ENCODE measurements around the gene GRIN2A. TPM values are rescaled to one million over a fixed set of nuclear protein-coding genes. Genes with fewer than 3 reads are reported as not detected.

Gene GRIN2A
- total and polyA plus RNA-seq, 5 donors from 2014 or later: not detected

GRCh38 chr16:9787717-9788116 lies 394.5 kb downstream of the GRIN2A start:
- H3K27me3 Mint-ChIP-seq: no peaks in the 10 kb centered on the region
- Histone ChIP-seq H3K27me3 (ENCODE audit: control insufficient read depth, insufficient read depth, low read length) (no peaks in the 10 kb centered on the region), H3K4me3 (ENCODE audit: low read depth, low read length) (no peak overlapping the region), H3K4me1 (ENCODE audit: control insufficient read depth, insufficient read depth, low read length, poor library complexity, severe bottlenecking) (no peaks in the 10 kb centered on the region), H3K27ac (ENCODE audit: insufficient read depth, low read length, poor library complexity, severe bottlenecking) (no peak overlapping the region), H3K9me3 (ENCODE audit: control insufficient read depth in 2 of 2, low read length in 2 of 2) (no peaks in the 10 kb centered on the region), H3K36me3 (ENCODE audit: control insufficient read depth, insufficient read depth, low read length) (no peaks in the 10 kb centered on the region)
- ATAC-seq (ENCODE audit: low read depth in 2 of 2): no peak
- no peak overlapping the region for H3K27ac Mint-ChIP-seq
- no peaks in the 10 kb centered on the region for H3K4me1 Mint-ChIP-seq
- H3K36me3 Mint-ChIP-seq: no peaks in the 10 kb centered on the region
- DNase-seq: no peak
- H3K4me3 Mint-ChIP-seq: no peak overlapping the region
- peaks cover 0 to 4% (median 0%) of the 10 kb centered on the region in 7 donors for H3K9me3 Mint-ChIP-seq

GRCh38 chr16:9780831-9781230 lies 401.4 kb downstream of the GRIN2A start:
- no peaks in the 10 kb centered on the region for H3K27me3 ChIP-seq (ENCODE audit: control insufficient read depth, insufficient read depth, low read length)
- H3K9me3 ChIP-seq (ENCODE audit: control insufficient read depth in 2 of 2, low read length in 2 of 2): no peaks in the 10 kb centered on the region
- H3K4me1 ChIP-seq (ENCODE audit: control insufficient read depth, insufficient read depth, low read length, poor library complexity, severe bottlenecking): no peaks in the 10 kb centered on the region
- no peaks in the 10 kb centered on the region for H3K36me3 Mint-ChIP-seq
- H3K36me3 ChIP-seq (ENCODE audit: control insufficient read depth, insufficient read depth, low read length): no peaks in the 10 kb centered on the region
- DNase-seq (no peak), ATAC-seq (ENCODE audit: low read depth in 2 of 2) (no peak)
- H3K27me3 Mint-ChIP-seq: no peaks in the 10 kb centered on the region
- no peak overlapping the region for H3K27ac ChIP-seq (ENCODE audit: insufficient read depth, low read length, poor library complexity, severe bottlenecking)
- H3K4me1 Mint-ChIP-seq: no peaks in the 10 kb centered on the region
- no peak overlapping the region for H3K27ac Mint-ChIP-seq
- no peak overlapping the region for H3K4me3 Mint-ChIP-seq
- H3K9me3 Mint-ChIP-seq: peaks cover 0 to 7% (median 1%) of the 10 kb centered on the region in 7 donors
- no peak overlapping the region for H3K4me3 ChIP-seq (ENCODE audit: low read depth, low read length)

GRCh38 chr16:9778849-9779248 lies 403.4 kb downstream of the GRIN2A start:
- H3K9me3 ChIP-seq (ENCODE audit: control insufficient read depth in 2 of 2, low read length in 2 of 2): no peaks in the 10 kb centered on the region
- Mint-ChIP-seq H3K4me3 (no peak overlapping the region), H3K27me3 (no peaks in the 10 kb centered on the region), H3K4me1 (no peaks in the 10 kb centered on the region), H3K36me3 (no peaks in the 10 kb centered on the region), H3K27ac (no peak overlapping the region), H3K9me3 (peaks cover 0 to 7% (median 2%) of the 10 kb centered on the region in 7 donors)
- no peak for DNase-seq
- ATAC-seq (ENCODE audit: low read depth in 2 of 2): no peak
- no peak overlapping the region for H3K27ac ChIP-seq (ENCODE audit: insufficient read depth, low read length, poor library complexity, severe bottlenecking)
- no peaks in the 10 kb centered on the region for H3K27me3 ChIP-seq (ENCODE audit: control insufficient read depth, insufficient read depth, low read length)
- H3K36me3 ChIP-seq (ENCODE audit: control insufficient read depth, insufficient read depth, low read length): no peaks in the 10 kb centered on the region
- no peak overlapping the region for H3K4me3 ChIP-seq (ENCODE audit: low read depth, low read length)
- H3K4me1 ChIP-seq (ENCODE audit: control insufficient read depth, insufficient read depth, low read length, poor library complexity, severe bottlenecking): no peaks in the 10 kb centered on the region

GRCh38 chr16:9775998-9776397 lies 406.2 kb downstream of the GRIN2A start:
- no peak for ATAC-seq (ENCODE audit: low read depth in 2 of 2)
- H3K4me3 ChIP-seq (ENCODE audit: low read depth, low read length): no peak overlapping the region
- no peak overlapping the region for H3K27ac ChIP-seq (ENCODE audit: insufficient read depth, low read length, poor library complexity, severe bottlenecking)
- no peak overlapping the region for H3K27ac Mint-ChIP-seq
- H3K9me3 Mint-ChIP-seq: peaks cover 0 to 8% (median 1%) of the 10 kb centered on the region in 7 donors
- no peaks in the 10 kb centered on the region for H3K4me1 Mint-ChIP-seq
- H3K27me3 ChIP-seq (ENCODE audit: control insufficient read depth, insufficient read depth, low read length): no peaks in the 10 kb centered on the region
- H3K9me3 ChIP-seq (ENCODE audit: control insufficient read depth in 2 of 2, low read length in 2 of 2): no peaks in the 10 kb centered on the region
- no peaks in the 10 kb centered on the region for H3K4me1 ChIP-seq (ENCODE audit: control insufficient read depth, insufficient read depth, low read length, poor library complexity, severe bottlenecking)
- H3K36me3 ChIP-seq (ENCODE audit: control insufficient read depth, insufficient read depth, low read length): no peaks in the 10 kb centered on the region
- H3K36me3 Mint-ChIP-seq: no peaks in the 10 kb centered on the region
- no peak for DNase-seq
- H3K27me3 Mint-ChIP-seq: no peaks in the 10 kb centered on the region
- H3K4me3 Mint-ChIP-seq: no peak overlapping the region

GRCh38 chr16:9773289-9773688 lies 408.9 kb downstream of the GRIN2A start:
- H3K27me3 Mint-ChIP-seq: no peaks in the 10 kb centered on the region
- H3K4me3 ChIP-seq (ENCODE audit: low read depth, low read length): no peak overlapping the region
- no peak for ATAC-seq (ENCODE audit: low read depth in 2 of 2)

GRCh38 chr16:9772526-9773225 lies 409.6 kb downstream of the GRIN2A start:
- H3K27me3 Mint-ChIP-seq: no peaks in the 10 kb centered on the region

More at GRCh38 chr16:9773289-9773688, 408.9 kb downstream of the GRIN2A start:
- no peak overlapping the region for H3K4me3 Mint-ChIP-seq
- H3K27ac Mint-ChIP-seq: no peak overlapping the region
- no peaks in the 10 kb centered on the region for H3K9me3 ChIP-seq (ENCODE audit: control insufficient read depth in 2 of 2, low read length in 2 of 2)
- H3K27me3 ChIP-seq (ENCODE audit: control insufficient read depth, insufficient read depth, low read length): no peaks in the 10 kb centered on the region
- H3K36me3 ChIP-seq (ENCODE audit: control insufficient read depth, insufficient read depth, low read length): no peaks in the 10 kb centered on the region
- no peaks in the 10 kb centered on the region for H3K4me1 ChIP-seq (ENCODE audit: control insufficient read depth, insufficient read depth, low read length, poor library complexity, severe bottlenecking)
- no peaks in the 10 kb centered on the region for H3K4me1 Mint-ChIP-seq
- no peak overlapping the region for H3K27ac ChIP-seq (ENCODE audit: insufficient read depth, low read length, poor library complexity, severe bottlenecking)
- DNase-seq: no peak
- H3K9me3 Mint-ChIP-seq: peaks cover 0 to 6% (median 0%) of the 10 kb centered on the region in 7 donors
- no peaks in the 10 kb centered on the region for H3K36me3 Mint-ChIP-seq

GRCh38 chr16:9766891-9767290 lies 415.3 kb downstream of the GRIN2A start:
- Histone ChIP-seq H3K9me3 (ENCODE audit: control insufficient read depth in 2 of 2, low read length in 2 of 2) (no peaks in the 10 kb centered on the region), H3K36me3 (ENCODE audit: control insufficient read depth, insufficient read depth, low read length) (no peaks in the 10 kb centered on the region), H3K4me3 (ENCODE audit: low read depth, low read length) (no peak overlapping the region), H3K27me3 (ENCODE audit: control insufficient read depth, insufficient read depth, low read length) (no peaks in the 10 kb centered on the region), H3K4me1 (ENCODE audit: control insufficient read depth, insufficient read depth, low read length, poor library complexity, severe bottlenecking) (no peaks in the 10 kb centered on the region), H3K27ac (ENCODE audit: insufficient read depth, low read length, poor library complexity, severe bottlenecking) (no peak overlapping the region)
- ATAC-seq (ENCODE audit: low read depth in 2 of 2) (no peak), DNase-seq (no peak)
- Mint-ChIP-seq H3K36me3 (no peaks in the 10 kb centered on the region), H3K27ac (no peak overlapping the region), H3K4me3 (no peak overlapping the region), H3K4me1 (no peaks in the 10 kb centered on the region), H3K27me3 (no peaks in the 10 kb centered on the region), H3K9me3 (peaks cover 0 to 5% (median 3%) of the 10 kb centered on the region in 7 donors)

More at GRCh38 chr16:9772526-9773225, 409.6 kb downstream of the GRIN2A start:
- Histone ChIP-seq H3K36me3 (ENCODE audit: control insufficient read depth, insufficient read depth, low read length) (no peaks in the 10 kb centered on the region), H3K27ac (ENCODE audit: insufficient read depth, low read length, poor library complexity, severe bottlenecking) (no peak overlapping the region), H3K4me1 (ENCODE audit: control insufficient read depth, insufficient read depth, low read length, poor library complexity, severe bottlenecking) (no peaks in the 10 kb centered on the region), H3K4me3 (ENCODE audit: low read depth, low read length) (no peak overlapping the region), H3K27me3 (ENCODE audit: control insufficient read depth, insufficient read depth, low read length) (no peaks in the 10 kb centered on the region), H3K9me3 (ENCODE audit: control insufficient read depth in 2 of 2, low read length in 2 of 2) (no peaks in the 10 kb centered on the region)
- Mint-ChIP-seq H3K4me3 (no peak overlapping the region), H3K4me1 (no peaks in the 10 kb centered on the region), H3K27ac (no peak overlapping the region), H3K36me3 (no peaks in the 10 kb centered on the region), H3K9me3 (peaks cover 0 to 6% (median 0%) of the 10 kb centered on the region in 7 donors)
- no peak for ATAC-seq (ENCODE audit: low read depth in 2 of 2)
- DNase-seq: no peak

- DNase-seq: no peak
- no peak overlapping the region for H3K27ac Mint-ChIP-seq
- peaks cover 0 to 10% (median 3%) of the 10 kb centered on the region in 7 donors for H3K9me3 Mint-ChIP-seq
These were observed 418.7 kb downstream of the GRIN2A start for GRCh38 chr16:9763505-9763904.

More at GRCh38 chr16:9763505-9763904, 418.7 kb downstream of the GRIN2A start:
- Mint-ChIP-seq H3K36me3 (no peaks in the 10 kb centered on the region), H3K4me1 (no peaks in the 10 kb centered on the region), H3K4me3 (no peak overlapping the region), H3K27me3 (no peaks in the 10 kb centered on the region)
- H3K9me3 ChIP-seq (ENCODE audit: control insufficient read depth in 2 of 2, low read length in 2 of 2): no peaks in the 10 kb centered on the region
- H3K27me3 ChIP-seq (ENCODE audit: control insufficient read depth, insufficient read depth, low read length): no peaks in the 10 kb centered on the region
- H3K4me3 ChIP-seq (ENCODE audit: low read depth, low read length): no peak overlapping the region
- no peaks in the 10 kb centered on the region for H3K4me1 ChIP-seq (ENCODE audit: control insufficient read depth, insufficient read depth, low read length, poor library complexity, severe bottlenecking)
- ATAC-seq (ENCODE audit: low read depth in 2 of 2): no peak
- H3K27ac ChIP-seq (ENCODE audit: insufficient read depth, low read length, poor library complexity, severe bottlenecking): no peak overlapping the region
- H3K36me3 ChIP-seq (ENCODE audit: control insufficient read depth, insufficient read depth, low read length): no peaks in the 10 kb centered on the region
